Liver (tissue), 9 donors: Measurements from ENCODE around the gene GREB1. TPM values are rescaled to one million over a fixed set of nuclear protein-coding genes. Genes with fewer than 3 reads are reported as not detected.

Experiments
- DNase-seq: peaks from one replicate; pipeline ENCODE4 v3.0.0-alpha.2; 2017; ENCODE audit warnings: low spot score
- H3K27ac ChIP-seq, 2 donors: one replicate each; pipeline ENCODE4 v1.7.0; 2013; ENCODE audit warnings: inconsistent platforms in 2 of 2, low read length in 2 of 2, control low read depth in 1 of 2, low read depth in 1 of 2, mild to moderate bottlenecking in 1 of 2
- H3K27me3 ChIP-seq, 4 donors: one replicate each; pipeline versions ENCODE4 v1.6.1 to v1.7.0; 2013; ENCODE audit warnings: low read length in 3 of 4, inconsistent platforms in 1 of 4, mild to moderate bottlenecking in 1 of 4, moderate library complexity in 1 of 4; ENCODE audit not compliant: control insufficient read depth in 4 of 4, insufficient read depth in 4 of 4
- H3K36me3 ChIP-seq, 4 donors: one replicate each; pipeline versions ENCODE4 v1.6.1 to v1.7.0; 2013; ENCODE audit warnings: low read length in 3 of 4, mild to moderate bottlenecking in 3 of 4, low read depth in 1 of 4, moderate library complexity in 1 of 4; ENCODE audit not compliant: control insufficient read depth in 4 of 4, insufficient read depth in 3 of 4
- H3K4me1 ChIP-seq, 4 donors: one replicate each; pipeline versions ENCODE4 v1.6.1 to v1.7.0; 2013; ENCODE audit warnings: low read length in 3 of 4, mild to moderate bottlenecking in 3 of 4, moderate library complexity in 1 of 4; ENCODE audit not compliant: control insufficient read depth in 4 of 4, insufficient read depth in 4 of 4
- H3K4me3 ChIP-seq, 3 donors: one replicate each; pipeline versions ENCODE4 v1.6.1 to v1.7.0; 2013; ENCODE audit warnings: low read length in 3 of 3, control low read depth in 1 of 3, low read depth in 1 of 3, mild to moderate bottlenecking in 1 of 3
- H3K9ac ChIP-seq, 2 donors: one replicate each; pipeline ENCODE4 v1.7.0; 2013; ENCODE audit warnings: low read length in 2 of 2, mild to moderate bottlenecking in 2 of 2, moderate library complexity in 2 of 2, control low read depth in 1 of 2, low read depth in 1 of 2
- H3K9me3 ChIP-seq, 4 donors: one replicate each; pipeline versions ENCODE4 v1.6.1 to v1.7.0; 2013; ENCODE audit warnings: low read length in 3 of 4; ENCODE audit not compliant: control insufficient read depth in 4 of 4
- CTCF ChIP-seq: fragments of 150-350 bp; IDR thresholded peaks from 2 replicates; pipeline ENCODE4 v1.5.1; 2017; ENCODE audit warnings: improper control_type of control experiment, low read depth, low read length; ENCODE audit not compliant: missing input control
- EGR1 ChIP-seq, 2 donors: IDR thresholded peaks; 2 replicates each; pipeline ENCODE4 v1.6.1; 2016 to 2018; ENCODE audit warnings: antibody characterized with exemption in 2 of 2, low read depth in 2 of 2
- GABPA ChIP-seq, 2 donors: IDR thresholded peaks in 1 of 2; conservative IDR thresholded peaks in 1 of 2; 2 replicates each; pipeline ENCODE4 v1.6.1; 2016; ENCODE audit warnings: antibody characterized with exemption in 2 of 2, mild to moderate bottlenecking in 1 of 2, moderate library complexity in 1 of 2
- JUND ChIP-seq, 2 donors: IDR thresholded peaks; 2 replicates each; pipeline ENCODE4 v1.6.1; 2016; ENCODE audit warnings: antibody characterized with exemption in 2 of 2
- RAD21 ChIP-seq, 2 donors: IDR thresholded peaks; 2 replicates each; pipeline ENCODE4 v1.6.1; 2016; ENCODE audit warnings: antibody characterized with exemption in 2 of 2, mild to moderate bottlenecking in 2 of 2
- SP1 ChIP-seq: IDR thresholded peaks from 2 replicates; pipeline ENCODE4 v1.6.1; 2018; ENCODE audit warnings: antibody characterized with exemption, mild to moderate bottlenecking
- TAF1 ChIP-seq: conservative IDR thresholded peaks from 2 replicates; pipeline ENCODE4 v1.6.1; 2016; ENCODE audit warnings: antibody characterized with exemption, mild to moderate bottlenecking
- YY1 ChIP-seq: IDR thresholded peaks from 2 replicates; pipeline ENCODE4 v1.6.1; 2016; ENCODE audit warnings: antibody characterized with exemption, mild to moderate bottlenecking
- ZBTB33 ChIP-seq: IDR thresholded peaks from 2 replicates; pipeline ENCODE4 v1.6.1; 2016; ENCODE audit warnings: antibody characterized with exemption
- WGBS: extraction: QIAGEN DNeasy Blood & Tissue Kit; methylation state at CpG from one replicate; pipeline ENCODE4 v1.1.7; 2013; 5-methylcytosine and 5-hydroxymethylcytosine counted together
- polyA plus RNA-seq, 2 donors: library from polyadenylated mRNA; stranded (reverse) in 1 of 2; unstranded in 1 of 2; fragments of 200-250 nt in 1 of 2; fragments of >200 nt in 1 of 2; fragmentation: Nextera tagmentation in 1 of 2; extraction: Ambion mirVana in 1 of 2; gene quantifications; one replicate each; pipeline versions ENCODE4 v1.2.1 to v1.2.3, GENCODE V29; 2013 to 2015
- total RNA-seq, 2 donors: library from RNA; depleted of rRNA; stranded (reverse); fragments of >200 nt; gene quantifications; one replicate each; pipeline ENCODE4 v1.2.3, GENCODE V29; 2014
- TF ChIP-seq, protein P1 (sequence below): IDR thresholded peaks from 2 replicates; pipeline ENCODE4 v1.6.1; 2016; ENCODE audit warnings: antibody characterized with exemption, mild to moderate bottlenecking
- TF ChIP-seq, protein P2 (sequence below): IDR thresholded peaks from 2 replicates; pipeline ENCODE4 v1.6.1; 2016; ENCODE audit warnings: antibody characterized with exemption
- donor health status: healthy.
- donor health status: healthy.
- donor health status: healthy.
- donor health status: healthy.
- donor health status: healthy.

The GREB1 gene
- total and polyA plus RNA-seq, 4 donors: 1.0 to 6.3 (median 3.6) TPM

GRCh38 chr2:11640132-11640531 is 106.3 kb downstream of the GREB1 start:
- Histone ChIP-seq H3K27me3 (no peaks in the 10 kb centered on the region), H3K9ac (no peak overlapping the region)
- 97% methylated on average over 27 of the region's 27 CpGs for WGBS

More at GRCh38 chr2:11640132-11640531, 106.3 kb downstream of the GREB1 start:
- DNase-seq: no peak
- Histone ChIP-seq H3K27ac (no peak overlapping the region), H3K4me1 (no peaks in the 10 kb centered on the region), H3K4me3 (no peak overlapping the region), H3K9me3 (no peaks in the 10 kb centered on the region), H3K36me3 (peaks cover 0 to 7% (median 4%) of the 10 kb centered on the region in 4 donors)
- TF ChIP-seq JUND (IDR thresholded peaks at IDR 0.05): no peak
- TF ChIP-seq, protein P1, sequence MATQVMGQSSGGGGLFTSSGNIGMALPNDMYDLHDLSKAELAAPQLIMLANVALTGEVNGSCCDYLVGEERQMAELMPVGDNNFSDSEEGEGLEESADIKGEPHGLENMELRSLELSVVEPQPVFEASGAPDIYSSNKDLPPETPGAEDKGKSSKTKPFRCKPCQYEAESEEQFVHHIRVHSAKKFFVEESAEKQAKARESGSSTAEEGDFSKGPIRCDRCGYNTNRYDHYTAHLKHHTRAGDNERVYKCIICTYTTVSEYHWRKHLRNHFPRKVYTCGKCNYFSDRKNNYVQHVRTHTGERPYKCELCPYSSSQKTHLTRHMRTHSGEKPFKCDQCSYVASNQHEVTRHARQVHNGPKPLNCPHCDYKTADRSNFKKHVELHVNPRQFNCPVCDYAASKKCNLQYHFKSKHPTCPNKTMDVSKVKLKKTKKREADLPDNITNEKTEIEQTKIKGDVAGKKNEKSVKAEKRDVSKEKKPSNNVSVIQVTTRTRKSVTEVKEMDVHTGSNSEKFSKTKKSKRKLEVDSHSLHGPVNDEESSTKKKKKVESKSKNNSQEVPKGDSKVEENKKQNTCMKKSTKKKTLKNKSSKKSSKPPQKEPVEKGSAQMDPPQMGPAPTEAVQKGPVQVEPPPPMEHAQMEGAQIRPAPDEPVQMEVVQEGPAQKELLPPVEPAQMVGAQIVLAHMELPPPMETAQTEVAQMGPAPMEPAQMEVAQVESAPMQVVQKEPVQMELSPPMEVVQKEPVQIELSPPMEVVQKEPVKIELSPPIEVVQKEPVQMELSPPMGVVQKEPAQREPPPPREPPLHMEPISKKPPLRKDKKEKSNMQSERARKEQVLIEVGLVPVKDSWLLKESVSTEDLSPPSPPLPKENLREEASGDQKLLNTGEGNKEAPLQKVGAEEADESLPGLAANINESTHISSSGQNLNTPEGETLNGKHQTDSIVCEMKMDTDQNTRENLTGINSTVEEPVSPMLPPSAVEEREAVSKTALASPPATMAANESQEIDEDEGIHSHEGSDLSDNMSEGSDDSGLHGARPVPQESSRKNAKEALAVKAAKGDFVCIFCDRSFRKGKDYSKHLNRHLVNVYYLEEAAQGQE: no peak
- TF ChIP-seq, protein P2, sequence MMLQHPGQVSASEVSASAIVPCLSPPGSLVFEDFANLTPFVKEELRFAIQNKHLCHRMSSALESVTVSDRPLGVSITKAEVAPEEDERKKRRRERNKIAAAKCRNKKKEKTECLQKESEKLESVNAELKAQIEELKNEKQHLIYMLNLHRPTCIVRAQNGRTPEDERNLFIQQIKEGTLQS: no peak
- no peak for TF ChIP-seq RAD21 (IDR thresholded peaks at IDR 0.05)
- no peak for TF ChIP-seq GABPA (IDR thresholded peaks at IDR 0.05 in 1 of 2, conservative IDR thresholded peaks at IDR 0.05 in 1 of 2)
- TF ChIP-seq TAF1: no peak
- no peak for TF ChIP-seq CTCF
- no peak for TF ChIP-seq YY1
- TF ChIP-seq EGR1 (IDR thresholded peaks at IDR 0.05; ENCODE audit: low read depth in 2 of 2): no peak
- no peak for TF ChIP-seq SP1
- TF ChIP-seq ZBTB33: no peak
